K562 (cell line): Measurements from ENCODE around the gene TRAF3IP3. TPM values are rescaled to one million over a fixed set of nuclear protein-coding genes. Genes with fewer than 3 reads are reported as not detected.

Experiments
- AFF4 ChIP-seq: sonication (generic); formaldehyde crosslinking; IDR thresholded peaks from 2 replicates; pipeline ENCODE4 v1.8.0; 2023; ENCODE audit warnings: mild to moderate bottlenecking, missing genetic modification reagents
- ARHGAP35 ChIP-seq: fragments of 450-650 bp; IDR thresholded peaks from 2 replicates; pipeline ENCODE4 v1.6.1; 2018; ENCODE audit not compliant: partially characterized antibody
- ATF2 ChIP-seq: sonication (generic); formaldehyde crosslinking; IDR thresholded peaks from 2 replicates; pipeline ENCODE4 v1.8.1; 2022; ENCODE audit warnings: missing genetic modification reagents
- CBX1 ChIP-seq: sonication (generic); IDR thresholded peaks from 2 replicates; pipeline ENCODE4 v1.6.1; 2016; ENCODE audit warnings: antibody characterized with exemption, low read depth, mild to moderate bottlenecking
- DACH1 ChIP-seq: fragments of 450-650 bp; IDR thresholded peaks from 2 replicates; pipeline ENCODE4 v1.6.1; 2018; ENCODE audit not compliant: partially characterized antibody
- EWSR1 ChIP-seq: fragments of 450-650 bp; IDR thresholded peaks from 2 replicates; pipeline ENCODE4 v1.6.1; 2018; ENCODE audit warnings: borderline replicate concordance, mild to moderate bottlenecking, low read depth, moderate library complexity; ENCODE audit not compliant: partially characterized antibody
- HMG20A ChIP-seq: fragments of 450-650 bp; formaldehyde crosslinking; conservative IDR thresholded peaks from 2 replicates; pipeline ENCODE4 v1.4.0; 2020; ENCODE audit warnings: mild to moderate bottlenecking, mixed read lengths
- KDM1A ChIP-seq, 2 experiments: fragments of 450-650 bp; IDR thresholded peaks; 2 replicates each; pipeline ENCODE4 v1.6.1; 2016; ENCODE audit warnings: mild to moderate bottlenecking in 2 of 2
- KDM5B ChIP-seq: fragments of 200-600 bp; sonication (generic); IDR thresholded peaks from 2 replicates; pipeline ENCODE4 v1.6.1; 2012; ENCODE audit warnings: low read depth, mild to moderate bottlenecking, moderate library complexity, low read length, control low read depth, inconsistent platforms; ENCODE audit not compliant: insufficient replicate concordance
- MAFF ChIP-seq: IDR thresholded peaks from 2 replicates; pipeline ENCODE4 v1.6.1; 2012; ENCODE audit warnings: low read length, improper control_type of control experiment
- MAFK ChIP-seq: IDR thresholded peaks from 2 replicates; pipeline ENCODE4 v1.6.1; 2011; ENCODE audit warnings: low read length, improper control_type of control experiment
- MIER1 ChIP-seq: fragments of 450-650 bp; IDR thresholded peaks from 2 replicates; pipeline ENCODE4 v1.6.1; 2016; ENCODE audit warnings: antibody characterized with exemption, mild to moderate bottlenecking, low read depth
- PHF20 ChIP-seq: fragments of 450-650 bp; IDR thresholded peaks from 2 replicates; pipeline ENCODE4 v1.6.1; 2018; ENCODE audit not compliant: partially characterized antibody
- POLR2B ChIP-seq: fragments of 450-650 bp; IDR thresholded peaks from 2 replicates; pipeline ENCODE4 v1.6.1; 2018; ENCODE audit warnings: low read depth; ENCODE audit not compliant: partially characterized antibody
- PTTG1 ChIP-seq: fragments of 450-650 bp; IDR thresholded peaks from 2 replicates; pipeline ENCODE4 v1.6.1; 2016; ENCODE audit warnings: low read depth, mild to moderate bottlenecking, missing genetic modification characterization, missing compliant biosample characterization
- PURB ChIP-seq: sonication (generic); formaldehyde crosslinking; IDR thresholded peaks from 2 replicates; pipeline ENCODE4 v1.9.0; 2021; ENCODE audit warnings: low read depth, mild to moderate bottlenecking, missing genetic modification reagents
- SIN3B ChIP-seq: fragments of 450-650 bp; IDR thresholded peaks from 2 replicates; pipeline ENCODE4 v1.6.1; 2017; ENCODE audit warnings: low read depth, mild to moderate bottlenecking, moderate library complexity
- SMARCA4 ChIP-seq: fragments of 450-650 bp; IDR thresholded peaks from 2 replicates; pipeline ENCODE4 v1.6.1; 2016
- TAF9B ChIP-seq: fragments of 450-650 bp; IDR thresholded peaks from 2 replicates; pipeline ENCODE4 v1.6.1; 2018; ENCODE audit warnings: mild to moderate bottlenecking; ENCODE audit not compliant: partially characterized antibody
- ZSCAN29 ChIP-seq: fragments of 450-650 bp; IDR thresholded peaks from 2 replicates; pipeline ENCODE4 v1.6.1; 2017
- polyA plus RNA-seq, 8 experiments: library from polyadenylated mRNA; depleted of rRNA in 4 of 8; stranded (reverse) in 5 of 8; unstranded in 3 of 8; fragments of >200 nt; fragmentation: Nextera tagmentation in 2 of 8; fragmentation: Illumina TruSeq in 1 of 8; extraction: Ambion mirVana in 2 of 8; extraction: Trizol in 1 of 8; gene quantifications; 2 replicates each; pipeline versions ENCODE4 v1.2.1 to v1.2.3, GENCODE V29; 2011 to 2014; ENCODE audit warnings: inconsistent platforms in 1 of 8, missing spikeins in 1 of 8
- total RNA-seq, 7 experiments: library from RNA; depleted of rRNA in 6 of 7; stranded (reverse); fragments of >200 nt in 6 of 7; fragmentation: Illumina TruSeq in 2 of 7; extraction: Trizol in 2 of 7; gene quantifications; 2 replicates each; pipeline versions ENCODE4 v1.2.1 to v1.2.3, GENCODE V29; 2011 to 2021; ENCODE audit warnings: low replicate concordance in 1 of 7
- TF ChIP-seq, protein P1 (sequence below): fragments of 450-650 bp; formaldehyde crosslinking; conservative IDR thresholded peaks from 2 replicates; pipeline ENCODE4 v1.4.0; 2022; ENCODE audit warnings: mild to moderate bottlenecking, missing genetic modification characterization
- TF ChIP-seq, protein P2 (sequence below): sonication (generic); formaldehyde crosslinking; IDR thresholded peaks from 2 replicates; pipeline ENCODE4 v1.8.0; 2022; ENCODE audit warnings: mild to moderate bottlenecking, missing genetic modification reagents
- TF ChIP-seq, protein P3 (sequence below): sonication (generic); formaldehyde crosslinking; IDR thresholded peaks from 2 replicates; pipeline ENCODE4 v1.8.0; 2022; ENCODE audit warnings: missing genetic modification reagents, mild to moderate bottlenecking, moderate library complexity, borderline replicate concordance

The TRAF3IP3 gene
- total and polyA plus RNA-seq, 9 of the 15 experiments (the other 6 are each of a cell fraction or from before 2014, with no cell fraction given), result 0.06 to 1.1 (median 0.31) TPM

GRCh38 chr1:209808059-209808581 is 52.3 kb downstream of the TRAF3IP3 start (continued):
- no peak for TF ChIP-seq KDM5B
- no peak for TF ChIP-seq HMG20A
- peak; percentile 59; the same call in 1 of the 2 replicates for TF ChIP-seq CBX1
- TF ChIP-seq EWSR1, result no peak
- TF ChIP-seq TAF9B, result no peak
- no peak for TF ChIP-seq POLR2B
- TF ChIP-seq ATF2, result no peak
- no peak for TF ChIP-seq SIN3B
- peak; percentile 33 for TF ChIP-seq MAFK
- TF ChIP-seq, protein P1, sequence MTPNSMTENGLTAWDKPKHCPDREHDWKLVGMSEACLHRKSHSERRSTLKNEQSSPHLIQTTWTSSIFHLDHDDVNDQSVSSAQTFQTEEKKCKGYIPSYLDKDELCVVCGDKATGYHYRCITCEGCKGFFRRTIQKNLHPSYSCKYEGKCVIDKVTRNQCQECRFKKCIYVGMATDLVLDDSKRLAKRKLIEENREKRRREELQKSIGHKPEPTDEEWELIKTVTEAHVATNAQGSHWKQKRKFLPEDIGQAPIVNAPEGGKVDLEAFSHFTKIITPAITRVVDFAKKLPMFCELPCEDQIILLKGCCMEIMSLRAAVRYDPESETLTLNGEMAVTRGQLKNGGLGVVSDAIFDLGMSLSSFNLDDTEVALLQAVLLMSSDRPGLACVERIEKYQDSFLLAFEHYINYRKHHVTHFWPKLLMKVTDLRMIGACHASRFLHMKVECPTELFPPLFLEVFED (CRISPR knock-in tag), result no peak
- TF ChIP-seq PHF20, result no peak
- no peak for TF ChIP-seq PTTG1 (tag)
- TF ChIP-seq ZSCAN29, result no peak
- TF ChIP-seq MAFF, result no peak
- TF ChIP-seq MIER1, result no peak
- peak; percentile 74 to 88 for TF ChIP-seq KDM1A (IDR thresholded peaks at IDR 0.05)
- TF ChIP-seq, protein P2, sequence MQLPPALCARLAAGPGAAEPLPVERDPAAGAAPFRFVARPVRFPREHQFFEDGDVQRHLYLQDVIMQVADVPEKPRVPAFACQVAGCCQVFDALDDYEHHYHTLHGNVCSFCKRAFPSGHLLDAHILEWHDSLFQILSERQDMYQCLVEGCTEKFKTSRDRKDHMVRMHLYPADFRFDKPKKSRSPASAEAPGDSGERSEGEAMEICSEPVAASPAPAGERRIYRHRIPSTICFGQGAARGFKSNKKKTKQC (CRISPR knock-in tag), result no peak
- no peak for TF ChIP-seq DACH1
- TF ChIP-seq PURB, result no peak
- no peak for TF ChIP-seq ARHGAP35
- TF ChIP-seq SMARCA4, result peak; percentile 55
- no peak for TF ChIP-seq AFF4 (CRISPR knock-in tag)
- TF ChIP-seq, protein P3, sequence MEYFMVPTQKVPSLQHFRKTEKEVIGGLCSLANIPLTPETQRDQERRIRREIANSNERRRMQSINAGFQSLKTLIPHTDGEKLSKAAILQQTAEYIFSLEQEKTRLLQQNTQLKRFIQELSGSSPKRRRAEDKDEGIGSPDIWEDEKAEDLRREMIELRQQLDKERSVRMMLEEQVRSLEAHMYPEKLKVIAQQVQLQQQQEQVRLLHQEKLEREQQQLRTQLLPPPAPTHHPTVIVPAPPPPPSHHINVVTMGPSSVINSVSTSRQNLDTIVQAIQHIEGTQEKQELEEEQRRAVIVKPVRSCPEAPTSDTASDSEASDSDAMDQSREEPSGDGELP (CRISPR knock-in tag), result peak; percentile 60; the same call in 1 of the 2 replicates
